Stimulated activated CD4-positive, alpha-beta T cell treated with anti-CD3 and anti-CD28 coated beads, Interleukin-1b, Interleukin-23, amount 100 ng/mL, for 1 hour (primary cell): Measurements from ENCODE around the gene C5orf52.
"Not testable (repeated sequence)": the region's sequence is repeated elsewhere in the genome, so short reads cannot be mapped to it uniquely, and the experiment has no call there.

Experiments
- DNase-seq, 2 donors: peaks; one replicate each; pipeline ENCODE4 v3.0.0-alpha.2; 2020; ENCODE audit warnings: low read depth in 2 of 2

Gene C5orf52

DNA sequence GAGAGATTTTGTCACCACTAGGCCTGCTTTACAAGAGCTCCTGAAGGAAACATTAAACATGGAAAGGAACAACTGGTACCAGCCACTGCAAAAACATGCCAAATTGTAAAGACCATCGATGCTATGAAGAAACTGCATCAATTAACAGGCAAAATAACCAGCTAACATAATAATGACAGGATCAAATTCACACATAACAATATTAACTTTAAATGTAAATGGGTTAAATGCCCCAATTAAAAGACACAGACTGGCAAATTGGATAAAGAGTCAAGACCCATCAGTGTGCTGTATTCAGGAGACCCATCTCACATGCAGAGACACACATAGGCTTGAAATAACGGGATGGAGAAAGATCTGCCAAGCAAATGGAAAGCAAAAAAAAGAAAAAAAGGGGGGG is 51.6 kb downstream of the C5orf52 start:
- not testable (repeated sequence) for DNase-seq

DNA sequence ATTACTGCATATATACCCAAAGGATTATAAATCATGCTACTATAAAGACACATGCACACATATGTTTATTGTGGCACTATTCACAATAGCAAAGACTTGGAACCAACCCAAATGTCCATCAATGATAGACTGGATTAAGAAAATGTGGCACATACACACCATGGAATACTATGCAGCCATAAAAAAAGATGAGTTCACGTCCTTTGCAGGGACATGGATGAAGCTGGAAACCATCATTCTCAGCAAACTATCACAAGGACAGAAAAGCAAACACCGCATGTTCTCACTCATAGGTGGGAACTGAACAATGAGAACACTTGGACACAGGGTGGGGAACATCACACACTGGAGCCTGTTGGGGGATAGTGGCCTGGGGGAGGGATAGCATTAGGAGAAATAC is 55.3 kb downstream of the C5orf52 start:
- DNase-seq = not testable (repeated sequence)

DNA sequence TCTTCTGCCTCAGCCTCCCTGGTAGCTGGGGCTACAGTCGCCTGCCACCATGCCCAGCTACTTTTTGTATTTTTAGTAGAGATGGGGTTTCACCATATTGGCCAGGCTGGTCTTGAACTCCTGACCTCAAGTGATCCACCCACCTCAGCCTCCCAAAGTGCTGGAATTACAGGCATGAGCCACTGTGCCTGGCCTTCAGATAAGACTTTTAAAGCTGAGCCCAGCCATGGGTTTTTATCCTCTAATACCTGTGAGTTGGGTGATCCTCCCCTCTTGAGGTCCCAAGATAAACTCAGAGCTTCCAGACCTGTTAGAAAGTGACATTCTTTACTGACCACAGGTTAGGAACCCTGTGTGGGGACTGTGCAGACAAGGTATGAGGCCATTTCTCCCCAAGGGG is 56.5 kb downstream of the C5orf52 start:
- not testable (repeated sequence) for DNase-seq
